MG63 (cell line): Measurements from ENCODE around the gene OPCML. TPM values are rescaled to one million over a fixed set of nuclear protein-coding genes. Genes with fewer than 3 reads are reported as not detected.
A peak's percentile ranks its signal among the peaks of the same experiment; 100 is the strongest.
"Not testable (repeated sequence)": the region's sequence is repeated elsewhere in the genome, so short reads cannot be mapped to it uniquely, and the experiment has no call there.

ENCODE experiments used
- DNase-seq: peaks from one replicate; pipeline ENCODE4 v3.0.0-alpha.2; 2020
- H3K27me3 ChIP-seq: fragments of 250-450 bp; sonication (Bioruptor Pico); 2 replicates; pipeline ENCODE4 v1.5.1; 2020; ENCODE audit warnings: mild to moderate bottlenecking, moderate library complexity
- H3K36me3 ChIP-seq: fragments of 250-450 bp; sonication (Bioruptor Pico); 2 replicates; pipeline ENCODE4 v1.5.1; 2020; ENCODE audit warnings: mild to moderate bottlenecking, moderate library complexity
- H3K4me3 ChIP-seq: fragments of 250-450 bp; sonication (Bioruptor Pico); 2 replicates; pipeline ENCODE4 v1.5.1; 2020; ENCODE audit warnings: mild to moderate bottlenecking, moderate library complexity
- H3K9me3 ChIP-seq: fragments of 250-450 bp; sonication (Bioruptor Pico); 2 replicates; pipeline ENCODE4 v1.5.1; 2020; ENCODE audit warnings: mild to moderate bottlenecking, moderate library complexity
- total RNA-seq: library from RNA; depleted of rRNA; stranded (reverse); fragments of >200 nt; shearing (Covaris generic); gene quantifications from 2 replicates; pipeline ENCODE4 v1.2.3, GENCODE V29; 2014; ENCODE audit warnings: low replicate concordance

The OPCML gene
- total RNA-seq, 1 experiment from 2014 or later: not detected

GRCh38 chr11:132402071-132402684 is 1130.1 kb downstream of the OPCML start:
- no peaks in the 10 kb centered on the region for H3K9me3 ChIP-seq
- H3K27me3 ChIP-seq: no peaks in the 10 kb centered on the region; the same call in 1 of the 2 replicates
- H3K36me3 ChIP-seq: no peaks in the 10 kb centered on the region
- H3K4me3 ChIP-seq: no peak overlapping the region
- DNase-seq: peak; percentile 20

- Histone ChIP-seq H3K4me3 (no peak overlapping the region), H3K9me3 (no peaks in the 10 kb centered on the region), H3K36me3 (no peaks in the 10 kb centered on the region), H3K27me3 (no peaks in the 10 kb centered on the region; the same call in 1 of the 2 replicates)
- DNase-seq: no peak
Measured at GRCh38 chr11:132396318-132396717, 1136.0 kb downstream of the OPCML start.

- no peak for DNase-seq
- Histone ChIP-seq H3K36me3 (no peaks in the 10 kb centered on the region), H3K4me3 (no peak overlapping the region)
Measured at GRCh38 chr11:132395434-132395833, 1136.9 kb downstream of the OPCML start.

GRCh38 chr11:132379540-132379939 is 1152.8 kb downstream of the OPCML start:
- Histone ChIP-seq H3K4me3 (no peak overlapping the region), H3K9me3 (no peaks in the 10 kb centered on the region), H3K27me3 (no peaks in the 10 kb centered on the region), H3K36me3 (no peaks in the 10 kb centered on the region)
- no peak for DNase-seq

More at GRCh38 chr11:132395434-132395833, 1136.9 kb downstream of the OPCML start:
- Histone ChIP-seq H3K9me3 (no peaks in the 10 kb centered on the region), H3K27me3 (no peaks in the 10 kb centered on the region; the same call in 1 of the 2 replicates)

GRCh38 chr11:132373405-132374143 is 1158.7 kb downstream of the OPCML start:
- Histone ChIP-seq H3K27me3 (no peaks in the 10 kb centered on the region), H3K9me3 (no peaks in the 10 kb centered on the region), H3K36me3 (no peaks in the 10 kb centered on the region), H3K4me3 (no peak overlapping the region)
- DNase-seq: no peak

DNA sequence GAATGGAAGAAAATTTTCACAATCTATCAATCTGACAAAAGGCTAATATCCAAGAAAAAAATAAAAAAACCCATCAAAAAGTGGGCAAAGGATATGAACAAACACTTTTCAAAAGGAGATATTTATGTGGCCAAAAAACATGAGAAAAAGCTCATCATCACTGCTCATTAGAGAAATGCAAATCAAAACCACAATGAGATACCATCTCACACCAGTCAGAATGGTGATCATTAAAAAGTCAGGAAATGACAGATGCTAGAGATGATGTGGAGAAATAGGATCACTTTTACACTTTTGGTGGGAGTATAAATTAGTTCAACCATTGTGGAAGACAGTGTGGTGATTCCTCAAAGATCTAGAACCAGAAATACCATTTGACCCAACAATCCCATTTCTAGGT is 1162.2 kb downstream of the OPCML start:
- H3K27me3 ChIP-seq, H3K9me3 ChIP-seq, H3K4me3 ChIP-seq, H3K36me3 ChIP-seq, DNase-seq: not testable (repeated sequence)

- no peak for DNase-seq
- H3K27me3 ChIP-seq: 0 out of 2 replicates have a peak, but pooled peaks cover 2% of the 10 kb centered on the region
- no peaks in the 10 kb centered on the region for H3K36me3 ChIP-seq
- H3K9me3 ChIP-seq: no peaks in the 10 kb centered on the region
- no peak overlapping the region for H3K4me3 ChIP-seq
Measured at GRCh38 chr11:132367293-132367692, 1165.0 kb downstream of the OPCML start.

- DNase-seq: no peak
Measured at GRCh38 chr11:132365650-132366049, 1166.7 kb downstream of the OPCML start.

More at GRCh38 chr11:132365650-132366049, 1166.7 kb downstream of the OPCML start:
- H3K9me3 ChIP-seq: no peaks in the 10 kb centered on the region
- H3K36me3 ChIP-seq: no peaks in the 10 kb centered on the region
- H3K27me3 ChIP-seq: 0 out of 2 replicates have a peak, but pooled peaks cover 2% of the 10 kb centered on the region
- H3K4me3 ChIP-seq: no peak overlapping the region
